GM19328 (cell line): ENCODE results near the gene DLL4.
"Not testable (repeated sequence)": the region's sequence is repeated elsewhere in the genome, so short reads cannot be mapped to it uniquely, and the experiment has no call there.

Experiments used
- ATAC-seq: cut with Tn5 transposase; IDR thresholded peaks from one replicate; pipeline ENCODE4 v1.9.1; 2021; ENCODE audit warnings: mild to moderate bottlenecking, moderate library complexity; ENCODE audit not compliant: unreplicated experiment

Gene DLL4

GRCh38 chr15:40940296-40940801 is 11.2 kb downstream of the DLL4 start:
- no peak for ATAC-seq

DNA sequence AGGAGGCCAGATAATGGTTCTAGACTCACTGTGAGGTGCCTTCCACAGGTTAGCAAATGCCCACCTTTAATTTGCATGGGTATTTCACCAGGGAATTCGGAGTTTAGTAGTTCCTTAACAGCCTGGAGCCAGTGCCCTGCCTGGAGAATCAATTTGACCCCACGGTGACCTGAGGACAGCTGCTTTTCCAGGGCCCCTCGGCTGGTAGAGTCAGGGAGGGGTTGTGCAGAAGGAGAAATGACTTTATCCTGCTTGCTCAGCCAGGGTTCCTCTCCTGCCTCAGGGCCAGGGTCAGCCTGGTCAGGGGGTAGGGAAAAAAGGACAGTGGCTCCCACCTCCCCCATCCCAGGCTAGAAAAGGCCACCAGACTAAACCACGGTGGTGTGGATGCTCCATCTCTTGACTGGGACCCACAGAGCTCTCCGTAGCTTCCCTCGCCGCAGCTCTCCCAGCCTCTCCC is 12.0 kb downstream of the DLL4 start:
- ATAC-seq: no peak

GRCh38 chr15:40941528-40942336 is 12.6 kb downstream of the DLL4 start:
- peak; percentile 68 for ATAC-seq

- no peak for ATAC-seq
These were observed 13.3 kb downstream of the DLL4 start for GRCh38 chr15:40942337-40942854.

DNA sequence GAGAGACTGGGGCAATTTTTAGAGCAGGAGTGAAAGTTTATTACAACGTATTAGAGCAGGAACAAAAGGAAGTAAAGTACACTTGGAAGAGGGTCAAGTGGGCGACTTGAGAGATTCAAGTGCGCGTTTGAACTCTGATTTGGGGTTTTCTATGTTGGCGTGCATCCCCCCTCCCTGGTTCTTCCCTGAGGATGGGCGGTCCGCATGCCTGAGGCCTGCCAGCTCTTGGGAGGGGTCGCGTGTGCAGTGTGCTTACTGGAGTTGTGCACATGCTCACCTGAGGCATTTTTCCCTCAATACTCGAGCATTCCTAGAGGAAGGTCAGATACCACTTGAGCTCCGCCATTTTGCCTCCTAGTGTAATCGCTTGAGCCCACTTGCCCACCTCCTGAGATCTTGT is 13.7 kb downstream of the DLL4 start:
- no peak for ATAC-seq

GRCh38 chr15:40943764-40944365 is 14.7 kb downstream of the DLL4 start:
- ATAC-seq: no peak

- no peak for ATAC-seq
These were observed 15.6 kb downstream of the DLL4 start for GRCh38 chr15:40944510-40945296.

DNA sequence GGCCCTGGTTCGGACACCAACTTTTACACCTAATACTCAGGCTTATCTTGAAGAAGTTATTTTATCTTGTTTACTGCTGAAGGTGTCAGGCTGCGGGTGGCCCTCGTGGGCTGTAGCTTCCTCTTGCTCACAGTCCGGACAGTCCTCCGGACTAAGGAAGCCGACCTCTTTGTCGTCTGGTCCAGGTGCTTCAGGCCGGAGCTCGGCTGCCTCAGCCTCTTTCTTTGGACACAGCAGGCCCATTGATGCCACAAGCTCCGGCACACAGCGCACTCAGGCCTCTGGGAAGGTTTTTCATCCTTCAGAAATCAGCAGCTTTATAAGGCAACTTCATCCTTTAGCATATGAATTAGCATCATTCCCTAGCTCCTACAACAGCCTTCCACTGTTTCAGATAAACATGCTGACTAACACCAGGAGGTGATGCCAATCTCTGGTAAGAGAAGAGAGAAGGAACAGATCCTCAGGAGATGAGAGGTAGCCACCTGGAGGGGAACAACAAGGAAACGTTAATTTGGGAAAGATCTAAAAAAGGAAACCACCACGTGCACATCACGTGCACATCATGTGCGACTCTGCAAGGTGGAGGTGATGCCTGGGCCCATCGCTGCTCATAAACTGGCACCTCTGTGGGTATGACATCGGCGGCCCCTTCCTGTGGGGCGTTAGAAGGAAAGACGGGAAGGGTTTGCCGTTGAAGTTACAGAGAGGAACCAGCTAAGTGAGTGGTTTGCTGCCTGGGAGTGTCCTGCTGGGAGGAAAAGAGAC is 19.8 kb downstream of the DLL4 start:
- no peak for ATAC-seq

GRCh38 chr15:40949756-40950207 is 20.6 kb downstream of the DLL4 start:
- no peak for ATAC-seq

DNA sequence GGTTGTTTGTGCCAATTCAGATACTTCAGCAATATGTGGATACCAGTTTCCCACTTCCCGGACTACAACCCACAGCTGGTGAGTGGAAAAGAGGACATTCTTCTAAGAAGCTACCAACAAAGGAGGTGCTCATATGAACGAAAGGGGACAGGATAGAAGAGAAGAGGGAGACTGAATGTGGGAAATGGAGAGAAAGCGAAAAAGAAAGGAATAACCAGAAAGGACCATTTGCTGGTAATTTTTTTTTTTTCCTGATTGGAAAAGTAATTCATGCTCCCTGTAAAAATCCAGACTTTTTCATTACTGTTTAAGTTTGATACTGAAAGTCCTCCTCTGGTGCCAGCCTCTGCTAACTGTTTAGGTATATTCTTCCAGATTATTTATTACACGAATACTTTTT is 22.6 kb downstream of the DLL4 start:
- ATAC-seq: no peak

GRCh38 chr15:40952301-40952900 is 23.3 kb downstream of the DLL4 start:
- ATAC-seq: no peak

DNA sequence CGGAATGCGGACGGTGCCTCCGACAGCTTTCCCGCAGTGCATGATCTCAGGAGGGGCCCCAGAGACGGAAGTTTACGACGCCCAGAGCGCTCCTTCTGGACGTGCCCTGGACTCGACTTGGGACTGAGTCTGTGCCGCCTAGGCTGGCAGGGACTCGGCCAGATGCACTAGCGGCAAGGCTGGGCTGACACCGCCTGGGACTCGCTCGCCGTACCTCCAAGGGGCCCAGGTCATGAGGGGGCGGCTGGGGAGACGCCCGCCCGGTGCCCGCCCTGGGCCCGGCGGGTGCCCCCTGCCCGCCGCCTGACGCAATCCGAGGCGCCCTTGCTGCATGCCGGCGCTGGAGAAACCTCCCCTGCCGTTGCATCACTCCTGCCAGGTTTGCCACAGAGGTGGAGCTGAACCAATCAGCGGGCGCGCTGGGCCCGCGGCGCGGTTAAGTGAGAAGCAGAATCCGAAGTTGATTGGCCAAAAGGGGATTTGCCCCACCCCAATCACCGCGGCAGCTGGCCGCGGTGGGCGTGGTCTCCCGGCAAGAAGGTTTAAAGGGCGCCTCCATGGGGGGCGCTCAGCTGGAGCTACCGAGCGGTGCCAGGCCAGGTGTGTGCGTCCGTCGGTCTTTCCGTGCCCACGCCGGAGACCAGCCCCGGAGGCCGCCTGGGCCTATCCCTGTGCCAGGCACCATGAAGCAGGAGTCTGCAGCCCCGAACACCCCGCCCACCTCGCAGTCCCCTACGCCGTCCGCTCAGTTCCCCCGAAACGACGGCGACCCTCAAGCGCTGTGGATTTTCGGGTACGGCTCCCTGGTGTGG is 24.0 kb downstream of the DLL4 start, which contains the start of gene CHAC1:
Gene CHAC1 (plus strand): TSS at position 571 of the 812 bp plus-strand sequence. CDS start 113 bp downstream, at position 684.
- ATAC-seq: peak; percentile 87

GRCh38 chr15:40953713-40954074 is 24.6 kb downstream of the DLL4 start:
- no peak for ATAC-seq

DNA sequence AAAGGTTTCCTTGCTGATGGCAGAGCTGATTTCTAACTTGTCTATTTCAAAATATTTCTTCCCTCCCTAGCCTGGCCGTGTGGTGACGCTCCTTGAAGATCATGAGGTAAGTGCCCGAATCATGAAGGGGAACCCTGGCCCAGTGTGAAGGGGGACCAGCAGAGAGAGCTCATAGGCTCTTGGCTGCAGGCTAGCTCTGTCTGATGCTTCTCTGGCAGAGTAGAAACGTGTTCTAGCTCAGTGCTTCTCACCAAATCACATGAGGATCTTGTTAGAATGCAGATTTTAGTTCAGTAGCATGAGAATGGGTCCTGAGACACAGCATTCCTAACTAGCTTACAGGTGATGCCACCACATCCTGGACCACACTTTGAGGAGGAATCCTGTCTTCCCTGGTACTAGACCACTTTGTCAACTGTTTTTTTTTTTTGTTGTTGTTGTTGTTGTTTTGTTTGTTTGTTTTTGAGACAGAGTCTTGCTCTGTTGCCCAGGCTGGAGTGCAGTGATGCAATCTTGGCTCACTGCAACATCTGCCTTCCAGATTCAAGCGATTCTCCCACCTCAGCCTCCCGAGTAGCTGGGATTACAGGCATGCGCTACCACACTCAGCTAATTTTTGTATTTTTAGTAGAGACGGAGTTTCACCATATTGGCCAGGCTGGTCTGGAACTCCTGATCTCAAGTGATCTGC is 25.2 kb downstream of the DLL4 start:
- ATAC-seq: not testable (repeated sequence)

DNA sequence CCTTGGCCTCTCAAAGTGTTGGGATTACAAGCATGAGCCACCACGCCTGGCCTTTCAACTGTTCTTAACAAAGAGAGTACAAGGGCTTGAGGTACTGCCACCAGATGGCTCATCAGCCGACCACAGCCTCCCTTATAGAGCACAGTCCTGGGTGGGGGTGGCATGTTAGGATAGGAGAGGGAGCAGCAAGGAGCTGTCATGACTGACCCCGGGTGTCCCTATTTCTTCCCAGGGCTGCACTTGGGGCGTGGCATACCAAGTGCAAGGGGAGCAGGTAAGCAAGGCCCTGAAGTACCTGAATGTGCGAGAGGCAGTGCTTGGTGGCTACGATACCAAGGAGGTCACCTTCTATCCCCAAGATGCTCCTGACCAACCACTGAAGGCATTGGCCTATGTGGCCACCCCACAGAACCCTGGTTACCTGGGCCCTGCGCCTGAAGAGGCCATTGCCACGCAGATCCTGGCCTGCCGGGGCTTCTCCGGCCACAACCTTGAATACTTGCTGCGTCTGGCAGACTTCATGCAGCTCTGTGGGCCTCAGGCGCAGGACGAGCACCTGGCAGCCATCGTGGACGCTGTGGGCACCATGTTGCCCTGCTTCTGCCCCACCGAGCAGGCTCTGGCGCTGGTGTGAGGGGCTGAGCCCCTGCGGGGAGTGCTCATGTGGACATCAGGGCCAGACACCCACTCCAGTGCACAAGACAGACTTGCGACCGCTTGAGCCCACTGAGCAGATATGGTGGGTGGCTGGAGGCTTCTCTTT is 26.2 kb downstream of the DLL4 start:
- ATAC-seq: no peak

- no peak for ATAC-seq
These were observed 26.9 kb downstream of the DLL4 start for GRCh38 chr15:40955930-40956540.

GRCh38 chr15:40956541-40956982 is 27.4 kb downstream of the DLL4 start:
- ATAC-seq: no peak
